Right kidney (tissue), 1 donor: ENCODE data around the gene CD6.

ENCODE experiments used
- DNase-seq: peaks from one replicate; pipeline ENCODE4 v3.0.0-alpha.2; 2016

CD6 gene

DNA sequence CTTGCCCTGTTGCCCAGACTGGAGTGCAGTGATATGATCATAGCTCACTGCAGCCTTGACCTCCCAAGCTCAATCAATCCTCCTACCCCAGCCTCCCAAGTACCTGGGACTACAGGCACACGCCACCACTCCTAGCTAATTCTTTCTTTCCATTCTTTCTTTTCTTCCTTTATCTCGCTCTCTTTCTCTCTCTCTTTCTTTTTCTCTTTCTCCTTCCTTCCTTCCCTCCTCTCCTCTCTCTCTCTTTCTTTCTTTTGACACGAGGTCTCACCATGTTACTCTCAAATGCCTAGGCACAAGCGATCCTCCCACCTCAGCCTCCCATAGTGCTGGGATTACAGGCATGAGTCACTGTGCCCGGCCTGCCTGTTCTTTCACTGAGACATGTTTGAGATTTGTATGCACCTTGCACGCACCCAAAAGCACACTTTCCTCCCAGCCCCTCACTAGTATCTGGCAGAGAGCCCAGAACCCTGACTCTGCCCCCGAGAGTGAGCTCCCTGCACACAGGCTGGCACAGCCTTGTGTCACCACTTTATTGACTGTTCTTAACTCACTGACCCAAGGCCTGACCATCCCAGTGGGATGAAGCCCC is 56.8 kb downstream of the CD6 start:
- no peak for DNase-seq

DNA sequence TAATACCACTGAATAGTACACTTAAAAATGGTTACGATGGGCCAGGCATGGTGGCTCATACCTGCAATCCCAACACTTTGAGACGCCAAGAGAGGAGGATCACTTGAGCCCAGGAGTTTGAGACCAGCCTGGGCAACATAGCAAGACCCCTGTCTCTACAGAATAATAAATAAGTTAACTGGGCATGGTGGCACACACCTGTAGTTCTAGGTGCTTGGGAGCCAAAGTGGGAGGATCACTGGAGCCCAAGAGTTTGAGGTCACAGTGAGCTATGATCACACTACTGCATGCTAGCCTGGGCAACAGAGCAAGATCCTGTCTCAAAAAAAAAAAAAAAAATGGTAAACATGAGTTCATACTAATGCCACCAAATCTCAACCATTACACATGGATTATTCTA is 61.3 kb downstream of the CD6 start:
- no peak for DNase-seq

DNA sequence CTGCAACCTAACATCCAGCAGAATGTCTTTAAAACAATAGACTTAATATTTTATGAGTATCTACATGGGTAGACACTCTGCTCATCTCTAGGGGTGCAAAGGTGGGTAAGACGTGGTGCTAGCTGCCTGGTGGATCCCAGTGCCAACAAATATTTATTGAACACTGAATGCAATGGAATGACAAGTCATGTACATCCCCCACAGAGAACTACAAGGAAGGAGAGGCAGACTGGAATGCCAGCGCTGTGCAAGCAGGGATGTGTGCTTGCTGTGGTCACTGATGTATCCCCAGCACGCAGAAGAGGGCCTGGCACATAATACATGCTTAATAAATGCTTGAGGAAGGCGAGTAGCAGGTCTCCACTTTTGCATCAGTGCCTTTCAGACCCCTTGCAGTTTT is 61.9 kb downstream of the CD6 start:
- no peak for DNase-seq

DNA sequence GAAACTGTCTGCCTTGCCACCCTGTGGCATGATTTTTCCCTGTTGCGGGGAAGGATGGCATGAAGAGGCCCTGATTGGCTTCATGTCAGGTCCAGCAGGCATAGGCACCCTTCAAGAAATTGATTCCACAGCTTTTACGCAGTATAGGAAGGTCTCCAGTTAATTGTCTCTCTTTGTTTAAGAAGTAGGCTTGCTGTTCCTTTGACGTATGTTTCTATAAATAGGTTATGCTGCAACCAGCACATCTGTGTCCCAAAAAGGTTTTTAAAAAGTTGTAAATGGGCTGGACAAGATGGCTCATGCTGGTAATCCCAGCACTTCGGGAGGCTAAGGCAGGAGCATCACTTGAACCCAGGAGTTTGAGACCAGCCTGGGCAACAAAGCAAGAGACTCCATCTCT is 62.6 kb downstream of the CD6 start:
- DNase-seq, result no peak

DNA sequence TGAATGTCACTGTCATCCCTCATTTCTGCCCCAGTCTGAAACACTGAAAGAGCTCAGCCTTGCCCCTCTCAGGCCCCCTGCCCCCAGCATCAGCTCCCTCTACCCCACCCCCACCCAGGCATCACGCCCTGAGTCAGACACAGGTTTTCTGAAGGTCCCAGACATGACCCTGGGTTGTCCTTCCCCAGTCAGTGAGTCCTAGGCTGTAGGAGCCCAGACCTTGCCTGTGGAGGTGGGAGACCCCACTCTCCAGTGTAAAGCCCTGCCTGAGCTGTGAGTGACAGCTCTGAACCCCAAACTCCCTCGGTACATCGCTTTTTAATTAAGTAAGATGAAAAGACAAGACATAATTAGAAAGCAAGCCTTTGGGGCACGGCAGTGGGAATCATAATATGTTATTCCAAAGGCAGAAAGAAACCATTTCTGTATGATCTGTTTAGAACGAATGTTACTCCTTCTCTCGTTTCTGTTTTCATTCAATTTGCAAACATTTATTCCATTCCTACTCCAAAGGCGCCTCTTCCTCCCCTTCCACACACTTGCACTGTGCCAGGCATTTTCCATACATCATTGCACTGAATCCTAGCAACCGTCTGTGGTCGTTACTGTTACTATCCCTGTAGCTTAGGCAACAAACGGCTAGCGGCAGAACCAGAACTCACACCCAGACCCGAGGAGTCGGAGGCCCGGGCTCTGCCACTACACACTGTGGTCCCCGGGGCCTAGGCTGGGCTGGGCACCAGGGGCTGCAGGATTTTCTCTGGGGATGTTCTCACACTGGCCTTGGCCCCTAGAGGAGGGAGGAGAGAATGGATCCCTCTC is 63.4 kb downstream of the CD6 start:
- DNase-seq, result no peak

DNA sequence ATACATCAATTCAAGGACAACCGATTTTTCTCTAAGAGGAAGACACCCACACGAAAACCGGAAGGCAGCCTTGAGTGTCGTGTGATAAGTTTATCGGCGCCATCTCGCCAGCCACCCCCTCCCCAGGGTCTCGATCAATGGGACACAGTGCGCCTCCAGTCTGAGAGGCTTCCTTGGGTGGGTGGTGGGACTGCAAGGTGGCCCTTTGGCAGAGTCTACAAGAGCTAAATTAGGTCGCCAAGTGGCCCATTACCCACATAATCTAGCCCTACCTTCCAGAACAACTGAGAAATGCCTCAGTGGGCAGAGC is 64.0 kb downstream of the CD6 start:
- DNase-seq, result no peak

DNA sequence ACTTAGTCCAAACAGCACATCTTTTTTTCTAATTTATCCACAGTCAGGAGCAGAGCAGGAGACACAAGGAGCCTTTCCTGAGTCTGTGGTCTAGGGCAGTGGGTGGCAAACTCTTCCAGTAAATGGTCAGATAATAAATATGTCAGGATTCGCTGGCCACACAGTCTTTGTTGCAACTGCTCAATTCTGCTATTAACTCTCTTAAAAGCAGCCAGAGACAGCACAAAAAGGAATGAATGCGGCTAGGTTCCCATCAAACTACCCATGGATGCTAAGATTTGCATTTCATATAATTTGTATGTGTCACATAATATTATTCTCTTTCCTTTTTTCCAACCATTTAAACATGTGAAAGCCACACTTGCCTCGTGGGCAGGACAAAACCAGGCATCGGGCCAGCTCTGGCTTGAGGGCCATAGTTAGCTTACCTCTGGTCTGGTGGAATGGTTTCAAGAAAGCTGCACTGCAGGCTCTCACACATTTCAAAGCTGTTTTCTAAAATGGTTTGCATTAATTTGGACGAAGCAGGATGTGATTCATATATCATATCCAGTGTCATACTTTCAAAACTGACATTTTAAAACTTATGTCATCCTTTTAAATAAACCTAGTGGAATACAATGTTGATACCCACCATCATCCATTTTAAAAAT is 66.1 kb downstream of the CD6 start:
- no peak for DNase-seq

DNA sequence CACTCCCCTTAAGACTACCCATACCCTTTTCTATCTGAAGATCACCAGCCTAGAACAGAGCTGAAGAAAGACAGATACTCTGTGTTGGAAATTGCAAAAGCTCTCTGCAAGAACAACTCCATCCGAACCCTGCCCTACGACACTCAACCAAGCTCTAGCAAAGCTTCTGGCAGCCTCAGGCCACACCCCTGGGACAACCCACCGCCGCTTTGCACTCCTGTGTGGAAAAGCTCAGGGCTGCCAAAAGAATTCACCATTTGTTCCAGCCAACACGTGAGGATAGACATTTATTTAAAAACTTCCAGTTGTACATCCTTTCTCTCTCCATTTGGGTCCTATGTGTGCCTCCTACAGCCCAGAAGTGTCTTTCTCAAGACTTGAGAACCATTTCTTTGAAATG is 68.4 kb downstream of the CD6 start:
- DNase-seq, result no peak

DNA sequence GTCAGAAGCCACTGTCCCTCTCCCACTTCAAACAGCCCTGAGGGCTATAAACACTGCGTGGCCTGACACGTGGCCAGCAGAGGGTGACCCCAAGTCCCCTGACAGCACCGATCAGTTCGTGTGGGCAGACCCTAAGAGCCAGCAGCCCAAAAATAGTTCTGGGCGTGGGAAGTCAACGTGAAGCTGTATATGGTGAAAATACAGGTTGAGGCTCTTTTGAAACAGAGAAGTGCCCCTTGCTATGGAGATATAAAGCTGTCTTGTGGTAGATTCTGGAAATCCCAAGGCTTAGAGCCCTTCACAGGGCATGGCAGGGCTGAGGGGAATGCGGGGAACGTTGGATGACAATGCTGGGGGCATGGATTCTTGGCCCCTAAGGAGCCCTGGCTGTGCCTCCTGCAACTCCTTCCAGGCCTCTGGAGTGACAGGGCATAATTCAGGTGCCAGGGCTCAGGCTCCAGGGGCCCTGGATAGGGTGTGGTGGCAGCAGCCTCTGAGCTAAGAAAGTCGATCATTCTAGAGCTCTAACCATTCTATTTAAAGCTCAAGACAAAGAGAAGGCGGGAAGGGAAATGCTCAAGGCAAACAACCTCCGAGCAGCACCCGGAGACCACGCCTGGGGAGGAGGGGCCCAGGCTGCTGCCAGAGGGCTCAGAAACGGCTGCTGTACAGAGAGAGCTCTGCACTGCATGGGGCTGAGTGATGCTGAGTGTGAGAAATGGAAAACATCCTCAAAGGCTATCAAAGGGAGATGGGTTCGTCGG is 70.5 kb downstream of the CD6 start:
- DNase-seq, result no peak

DNA sequence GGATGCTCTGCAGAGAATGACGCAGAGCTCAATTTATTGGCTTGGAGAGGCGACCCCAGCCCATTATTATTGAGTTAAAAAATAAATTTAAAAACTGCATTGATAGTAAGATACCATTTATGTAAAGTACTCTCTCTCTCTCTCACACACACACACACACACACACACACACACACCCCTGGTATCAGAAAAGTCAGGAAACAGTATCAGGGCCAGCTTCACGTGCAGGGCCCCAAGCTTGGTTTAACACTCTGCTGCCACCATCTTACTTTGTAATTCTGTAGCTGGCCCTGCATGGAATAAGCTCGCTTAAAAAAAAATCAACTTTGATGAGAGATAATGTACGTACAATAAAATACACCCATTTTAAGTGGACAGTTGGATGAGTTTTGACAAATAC is 71.1 kb downstream of the CD6 start:
- no peak for DNase-seq

DNA sequence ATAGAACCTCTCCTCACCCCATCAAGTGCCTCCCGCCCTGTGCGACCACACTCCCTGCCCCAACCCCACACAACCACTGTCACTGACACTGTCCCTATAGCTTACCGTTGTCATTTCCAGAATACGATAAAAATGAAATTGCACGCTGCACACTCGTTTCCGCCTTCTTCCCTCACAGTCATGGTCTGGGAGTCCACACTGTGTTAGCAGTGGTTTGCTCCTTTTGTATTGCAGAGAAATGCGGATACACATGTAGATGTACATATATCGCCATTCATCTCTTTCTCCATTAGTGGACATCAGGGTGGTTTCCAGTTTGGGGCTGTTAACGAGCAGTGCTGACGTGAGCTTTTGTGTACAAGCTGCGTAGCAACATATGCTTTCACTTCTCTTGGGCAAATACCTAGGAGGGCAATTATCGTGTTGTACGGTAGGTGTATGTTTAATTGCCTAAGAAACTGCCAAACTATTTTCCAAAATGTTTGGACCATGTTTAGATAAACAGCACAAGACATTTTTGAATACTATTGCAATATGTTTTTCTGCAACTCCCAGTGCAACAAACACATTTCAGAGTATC is 71.6 kb downstream of the CD6 start:
- DNase-seq, result no peak

DNA sequence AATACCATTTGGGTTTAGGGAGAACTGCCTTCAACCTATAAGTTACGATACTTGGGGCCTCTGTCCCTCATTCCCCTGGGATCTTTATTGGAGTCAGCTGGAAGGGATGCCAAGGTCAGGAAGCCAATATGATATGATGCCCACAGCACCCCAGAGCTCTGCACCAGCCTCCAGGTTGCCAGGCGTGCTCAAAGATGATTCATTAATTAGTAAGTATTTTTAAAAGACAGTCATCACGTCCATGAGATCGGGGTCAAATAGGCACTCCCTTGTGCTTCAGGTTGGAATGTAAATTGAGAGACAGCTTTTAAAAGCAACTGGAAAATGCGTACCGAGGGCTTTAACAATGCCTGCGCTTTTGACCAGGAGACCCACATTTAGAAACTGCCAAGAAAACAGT is 73.8 kb downstream of the CD6 start:
- no peak for DNase-seq

DNA sequence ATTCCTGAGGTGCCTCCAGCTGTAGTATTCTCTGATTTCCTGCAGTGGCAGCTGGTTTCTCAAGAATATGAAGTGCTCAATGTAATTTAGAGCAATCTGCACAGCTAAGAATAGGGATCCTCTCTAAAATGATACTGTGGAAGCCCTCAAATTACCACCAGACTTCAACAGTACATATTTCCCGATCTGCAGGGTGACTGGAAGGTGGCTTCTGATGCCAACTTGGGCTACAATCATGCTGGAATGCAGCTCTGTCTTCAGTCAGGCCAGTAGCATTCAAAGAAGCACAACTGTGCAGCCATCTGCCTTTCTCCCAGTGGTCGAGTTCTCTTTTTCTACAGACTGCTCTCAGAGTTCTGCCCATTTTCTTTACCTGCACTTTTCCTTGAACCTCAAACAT is 75.4 kb downstream of the CD6 start:
- no peak for DNase-seq

DNA sequence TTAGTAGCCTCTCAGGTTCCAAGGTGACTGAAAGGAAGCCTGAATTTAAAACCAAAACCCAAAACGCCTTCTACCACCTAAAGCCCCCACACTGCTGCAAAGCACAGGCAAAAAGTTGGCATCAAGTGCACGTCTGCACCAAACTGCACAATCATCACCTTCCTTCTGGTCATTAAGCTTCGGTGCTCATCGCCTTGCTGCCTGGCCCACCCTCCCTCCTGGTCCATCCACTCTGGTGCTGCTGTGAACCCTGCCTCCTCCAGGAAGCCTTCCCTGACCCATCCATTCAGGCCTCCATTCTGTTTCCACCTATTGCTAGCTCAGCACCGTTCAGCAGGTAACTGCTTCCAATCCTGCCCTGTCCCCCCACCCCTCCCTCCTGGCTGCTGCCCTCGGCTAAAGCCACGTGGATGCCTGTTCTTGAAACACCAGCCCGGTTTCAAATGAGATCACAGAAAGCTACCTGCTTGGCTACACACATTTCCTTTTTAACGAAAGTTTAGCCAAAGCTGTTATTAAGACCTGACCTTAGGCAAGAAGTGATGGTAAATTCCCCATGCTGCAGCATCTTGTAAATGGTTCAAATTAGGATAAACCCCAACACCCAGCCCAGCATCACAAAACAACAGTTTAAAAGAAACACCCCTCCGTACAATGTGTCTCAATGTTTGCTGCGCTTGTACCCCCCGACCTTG is 77.0 kb downstream of the CD6 start:
- DNase-seq, result no peak

DNA sequence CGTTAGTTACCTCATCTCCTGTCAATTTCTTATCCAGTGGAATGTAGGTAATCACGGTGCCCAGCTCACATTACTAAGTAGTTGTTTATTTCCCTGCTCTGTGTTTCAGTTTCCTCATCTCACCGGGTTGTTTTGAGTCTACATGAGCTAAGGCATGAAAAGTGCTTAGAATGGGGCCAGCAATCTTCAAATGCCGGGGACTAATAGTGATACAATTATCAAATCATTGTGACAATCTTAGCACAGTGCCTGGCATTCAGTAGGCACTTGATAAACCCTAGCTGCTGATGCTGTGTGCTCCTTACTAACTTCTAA is 77.5 kb downstream of the CD6 start:
- DNase-seq, result no peak

DNA sequence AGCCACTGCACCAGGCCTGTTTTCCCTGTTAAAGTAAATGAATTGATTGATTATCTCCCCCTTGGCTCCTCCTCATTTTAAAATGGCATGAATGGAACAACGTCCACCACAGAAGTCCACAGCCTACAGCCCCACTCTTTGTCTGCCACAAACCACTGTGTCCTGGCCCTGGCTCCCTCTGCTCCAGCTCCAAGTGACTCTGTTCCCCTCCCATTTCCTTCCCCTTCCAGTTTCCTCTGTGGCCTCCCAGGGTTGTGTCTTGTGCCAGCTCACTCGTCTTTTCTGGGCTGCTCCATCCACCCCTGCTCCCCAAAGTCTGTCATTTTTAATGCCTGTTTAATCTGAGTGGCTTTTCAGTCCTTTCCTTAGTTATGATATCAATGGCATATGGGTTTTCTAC is 78.4 kb downstream of the CD6 start:
- DNase-seq, result no peak

DNA sequence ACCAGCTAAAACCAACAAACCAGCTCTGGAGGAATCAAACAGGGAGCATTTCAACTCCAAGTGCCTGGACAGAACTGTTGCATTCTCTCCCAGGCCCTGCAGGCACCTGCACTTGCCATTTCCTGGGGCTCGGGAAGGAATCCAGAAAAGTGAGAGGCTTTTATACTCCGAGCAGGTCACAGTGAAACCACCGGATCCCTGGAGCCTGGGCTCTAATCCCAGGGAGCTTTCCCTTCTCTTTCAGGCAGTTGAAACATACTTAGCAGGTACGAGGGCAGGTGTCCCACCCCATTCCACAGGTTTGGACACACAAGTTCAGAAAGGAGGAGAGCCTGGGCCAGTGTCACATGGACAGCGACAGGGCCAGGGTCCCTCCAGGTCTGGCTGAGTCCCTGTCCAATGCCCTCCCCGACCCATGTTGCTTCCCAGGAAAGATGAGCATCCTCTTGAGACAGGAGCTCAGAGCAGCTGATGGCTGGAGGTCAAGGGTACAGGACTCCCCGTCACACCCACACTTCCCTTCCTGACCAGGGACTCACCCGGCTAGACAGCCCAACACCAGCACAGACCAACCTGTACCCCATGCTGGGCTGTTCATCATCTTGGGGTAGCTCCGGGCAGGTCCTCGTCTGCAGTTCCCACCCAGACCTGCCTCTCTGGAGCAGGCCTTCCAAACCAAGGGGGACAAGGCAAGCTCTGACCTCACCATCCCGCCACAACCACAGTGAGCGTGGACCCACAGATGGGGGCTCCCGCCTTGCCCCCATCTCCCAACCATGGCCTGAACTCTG is 80.9 kb downstream of the CD6 start:
- DNase-seq, result no peak

DNA sequence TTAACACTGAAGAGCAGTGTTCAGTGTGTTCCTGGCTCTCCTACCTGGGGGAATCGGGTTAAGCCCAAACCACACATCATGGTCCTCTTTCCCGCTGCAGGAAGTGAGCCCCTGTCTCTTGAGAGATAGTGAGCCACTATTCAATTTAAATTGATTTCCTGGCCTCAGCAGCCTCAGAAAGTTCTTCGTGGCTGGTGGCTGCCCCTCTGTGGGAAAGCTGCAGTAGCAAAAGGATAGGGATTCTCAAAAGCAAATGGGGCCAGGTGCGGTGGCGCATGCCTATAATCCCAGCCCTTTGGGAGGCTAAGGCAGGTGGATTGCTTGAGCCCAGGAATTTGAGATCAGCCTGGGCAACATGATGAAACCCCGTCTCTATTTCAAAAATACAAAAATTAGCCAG is 81.7 kb downstream of the CD6 start:
- DNase-seq, result no peak

DNA sequence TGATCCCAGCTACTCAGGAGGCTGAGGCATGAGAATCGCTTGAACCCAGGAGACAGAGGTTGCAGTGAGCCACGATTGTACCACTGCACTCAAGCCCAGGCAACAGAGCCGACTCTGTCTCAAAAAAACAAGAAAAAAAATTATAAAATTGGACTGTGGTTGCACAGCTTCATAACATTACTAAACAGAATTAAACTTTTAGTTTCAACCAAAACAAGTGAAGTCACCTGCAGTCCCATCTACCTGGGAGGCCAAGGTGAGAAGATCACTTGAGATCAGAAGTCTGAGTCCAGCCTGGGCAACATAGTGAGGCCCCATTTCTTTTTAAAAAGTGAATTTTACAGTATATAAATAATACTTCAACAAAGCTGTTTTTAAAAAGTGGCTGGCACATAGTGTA is 83.0 kb downstream of the CD6 start:
- no peak for DNase-seq

DNA sequence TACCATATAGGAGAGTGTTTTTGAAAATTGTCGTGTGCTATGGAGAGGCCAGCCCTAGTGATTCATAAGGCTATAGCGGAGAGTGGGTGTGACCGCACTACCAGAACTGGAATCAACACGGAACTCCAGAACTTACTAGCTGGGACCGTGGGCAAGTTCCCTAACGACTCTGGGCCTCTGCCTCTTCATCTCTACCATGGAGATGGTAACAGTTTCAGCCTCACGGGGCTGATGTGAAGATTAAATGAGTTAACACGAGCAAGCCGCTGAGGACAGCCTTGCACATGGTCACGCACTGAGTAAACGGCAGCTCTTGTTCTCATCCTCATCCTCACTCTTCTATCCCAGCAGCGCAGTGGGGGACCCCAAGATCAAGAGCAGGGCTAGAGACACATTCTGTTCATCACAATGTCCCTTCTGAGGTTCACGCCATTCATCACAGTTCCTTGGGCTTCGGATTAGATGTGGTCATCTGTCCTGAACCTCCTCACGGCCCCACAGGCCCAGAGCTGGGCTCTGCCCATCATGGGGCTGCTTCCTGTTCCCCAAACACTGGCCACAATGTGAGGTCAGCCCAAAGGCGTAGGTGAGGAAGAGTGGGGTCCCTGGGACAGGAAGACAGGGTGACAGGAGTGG is 83.6 kb downstream of the CD6 start:
- no peak for DNase-seq

DNA sequence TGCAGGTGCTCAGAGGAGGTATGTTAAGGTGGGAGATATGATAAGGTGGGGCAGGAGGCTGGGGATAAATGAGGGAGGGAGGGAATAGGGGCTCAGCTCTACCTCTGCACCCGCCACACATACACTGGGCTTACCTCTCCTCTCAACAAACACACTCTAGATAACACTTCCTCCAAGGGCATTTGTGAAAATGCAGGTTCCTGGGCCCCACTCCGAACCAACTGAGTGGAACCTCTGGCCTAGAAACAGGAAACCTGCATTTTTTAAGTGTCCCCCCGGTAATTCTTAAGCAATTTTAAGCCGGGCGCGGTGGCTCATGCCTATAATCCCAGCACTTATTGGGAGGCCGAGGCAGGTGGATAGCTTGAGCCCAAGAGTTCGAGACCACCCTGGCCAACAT is 84.3 kb downstream of the CD6 start:
- no peak for DNase-seq
